GM21528 (cell line): Measurements from ENCODE around the gene BAK1.
"Not testable (repeated sequence)": the region's sequence is repeated elsewhere in the genome, so short reads cannot be mapped to it uniquely, and the experiment has no call there.

Experiments
- ATAC-seq: cut with Tn5 transposase; IDR thresholded peaks from one replicate; pipeline ENCODE4 v1.9.1; 2021; ENCODE audit warnings: mild to moderate bottlenecking, moderate library complexity; ENCODE audit not compliant: unreplicated experiment, low FRiP score

BAK1 gene

DNA sequence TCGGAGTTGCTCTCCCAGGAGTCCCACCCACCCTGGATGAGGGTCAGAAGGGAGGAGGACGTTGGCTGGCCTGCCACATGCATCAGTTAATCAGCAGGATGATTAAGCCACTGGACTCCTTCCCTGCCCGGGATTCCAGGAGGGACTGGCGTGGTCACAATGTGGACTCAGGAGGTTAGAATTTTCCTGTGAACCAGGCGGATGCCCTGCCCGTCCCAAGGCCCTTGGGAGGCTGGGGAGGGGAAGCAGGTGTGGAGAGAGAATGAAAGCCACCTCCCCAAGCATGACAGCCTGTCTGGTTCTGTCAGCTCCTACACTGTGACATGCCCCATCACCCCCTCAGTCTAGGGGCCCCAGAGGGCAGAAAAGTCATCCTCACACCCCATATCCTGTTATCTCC lies 29.5 kb upstream of the BAK1 start:
- no peak for ATAC-seq

DNA sequence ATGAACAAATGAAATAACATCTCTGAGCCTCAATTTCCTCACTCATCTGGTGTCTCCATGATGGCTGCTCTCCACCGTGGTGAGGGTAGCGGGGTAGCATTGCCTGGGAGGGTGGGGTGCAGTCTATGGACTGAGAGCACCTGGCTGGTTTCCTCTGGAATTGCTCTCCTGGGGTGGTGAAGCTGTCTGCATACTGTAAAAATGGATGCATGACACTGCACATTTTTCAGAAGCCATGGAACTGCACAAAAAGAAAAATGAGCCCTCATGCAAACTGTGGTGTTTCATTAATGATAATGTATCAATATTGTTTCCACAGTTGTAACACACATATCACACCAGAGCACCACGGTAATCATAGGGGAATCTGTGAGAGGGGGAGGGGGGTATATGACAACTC lies 28.9 kb upstream of the BAK1 start:
- no peak for ATAC-seq

DNA sequence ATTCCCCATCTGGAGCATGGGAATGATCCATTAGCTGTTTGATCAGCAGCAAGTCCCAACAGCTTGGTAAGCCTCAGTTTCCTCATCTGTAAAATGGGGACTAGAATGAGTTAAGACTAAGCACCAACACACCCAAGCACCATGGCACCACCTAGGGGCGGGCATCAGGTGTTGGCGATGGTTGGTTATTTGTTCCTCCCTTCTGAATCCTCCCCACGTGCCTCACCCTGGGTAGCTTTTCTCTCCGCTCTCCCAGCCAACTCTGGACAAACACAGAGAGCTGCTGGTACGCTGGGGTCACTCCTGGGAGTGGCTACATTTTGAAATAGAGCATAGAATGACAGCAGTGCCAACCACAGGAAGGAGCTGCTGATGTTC lies 27.7 kb upstream of the BAK1 start:
- ATAC-seq, result no peak

DNA sequence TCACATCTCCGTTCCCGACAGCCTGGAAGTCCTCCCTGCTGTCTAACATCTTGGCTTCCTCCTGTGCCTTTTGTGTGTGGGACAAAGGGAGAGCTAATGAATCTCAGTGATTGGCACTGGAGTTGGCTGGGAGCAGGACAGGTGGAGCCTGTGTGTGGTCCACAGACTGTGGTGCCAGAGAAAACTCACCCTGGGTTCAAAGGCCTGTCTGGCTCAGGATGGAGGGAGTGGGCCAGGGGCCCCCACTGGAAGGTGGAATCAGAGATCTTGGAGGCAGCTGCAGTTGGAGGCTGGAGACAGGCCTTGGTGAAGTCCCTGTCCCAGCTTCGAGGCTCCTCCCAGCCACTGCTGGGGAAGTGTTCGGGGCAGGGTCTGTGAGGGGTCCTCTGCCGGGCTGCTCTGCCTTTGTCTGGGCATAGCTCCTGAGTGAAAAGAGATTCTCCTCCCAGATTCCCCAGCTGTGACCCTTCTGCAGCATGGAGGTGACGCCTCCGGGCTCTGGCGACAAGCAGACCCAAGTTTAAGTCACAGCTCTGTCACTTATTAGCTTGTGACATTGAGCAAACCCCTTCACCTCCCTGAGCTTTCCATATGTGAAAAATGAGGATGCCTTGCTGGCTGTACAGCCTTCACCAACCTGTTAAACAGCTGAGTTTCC lies 27.2 kb upstream of the BAK1 start:
- no peak for ATAC-seq

DNA sequence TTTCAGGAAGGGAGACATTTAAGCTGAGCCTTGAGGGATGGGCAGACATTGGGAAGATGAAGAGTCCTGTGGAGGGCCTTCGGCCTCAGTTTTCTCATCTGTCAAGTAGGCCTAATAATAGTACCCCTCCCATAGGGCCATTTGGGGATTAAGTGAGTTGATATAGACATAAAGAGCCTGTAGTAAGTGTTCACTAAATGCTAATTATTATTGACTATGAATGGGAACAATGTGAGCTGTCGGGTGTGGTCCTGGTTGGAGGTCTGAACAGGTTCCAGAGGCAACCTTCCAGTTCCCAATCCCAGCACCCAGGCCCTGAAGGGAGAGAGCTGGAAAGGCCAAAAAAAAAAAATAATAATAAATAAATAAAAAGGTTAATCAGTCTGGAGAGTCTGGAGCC lies 26.6 kb upstream of the BAK1 start:
- no peak for ATAC-seq

DNA sequence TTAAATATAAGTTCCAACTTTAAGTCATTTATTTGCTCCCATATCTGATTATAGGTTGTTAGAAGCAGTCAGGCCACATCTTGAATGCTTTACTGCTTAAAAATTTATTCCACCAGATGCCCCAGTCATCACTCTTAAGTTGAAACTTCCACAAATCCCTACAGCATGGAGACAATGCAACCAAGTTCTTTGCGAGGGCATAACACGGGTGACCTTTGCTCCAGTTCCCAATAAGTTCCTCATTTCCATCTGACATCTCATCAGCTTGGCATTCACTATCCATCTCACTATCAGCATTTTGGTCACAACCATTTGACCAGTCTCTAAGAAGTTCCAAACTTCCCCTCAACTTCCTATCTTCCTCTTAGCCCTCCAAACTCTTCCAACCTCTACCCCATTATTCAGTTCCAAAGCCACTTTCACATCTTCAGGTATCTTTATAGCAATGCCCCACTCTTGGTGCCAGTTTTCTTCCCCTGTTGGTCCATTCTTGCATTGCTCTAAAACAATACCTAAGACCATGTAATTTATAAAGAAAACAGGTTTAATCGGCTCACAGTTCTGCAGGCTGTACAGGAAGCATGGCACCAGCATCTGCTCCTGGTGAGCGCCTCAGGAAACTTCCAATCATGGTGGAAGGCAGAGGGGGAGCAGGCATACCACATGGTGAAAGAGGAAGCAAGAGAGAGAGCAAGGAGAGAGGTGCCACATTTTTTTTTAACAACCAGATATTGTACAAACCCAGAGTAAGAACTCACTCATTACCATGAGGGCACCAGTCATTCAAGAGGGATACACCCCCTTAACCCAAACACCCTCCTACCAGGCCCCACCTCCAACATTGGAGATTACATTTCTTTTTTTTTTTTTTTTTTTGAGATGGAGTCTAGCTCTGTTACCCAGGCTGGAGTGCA lies 25.1 kb upstream of the BAK1 start:
- no peak for ATAC-seq

DNA sequence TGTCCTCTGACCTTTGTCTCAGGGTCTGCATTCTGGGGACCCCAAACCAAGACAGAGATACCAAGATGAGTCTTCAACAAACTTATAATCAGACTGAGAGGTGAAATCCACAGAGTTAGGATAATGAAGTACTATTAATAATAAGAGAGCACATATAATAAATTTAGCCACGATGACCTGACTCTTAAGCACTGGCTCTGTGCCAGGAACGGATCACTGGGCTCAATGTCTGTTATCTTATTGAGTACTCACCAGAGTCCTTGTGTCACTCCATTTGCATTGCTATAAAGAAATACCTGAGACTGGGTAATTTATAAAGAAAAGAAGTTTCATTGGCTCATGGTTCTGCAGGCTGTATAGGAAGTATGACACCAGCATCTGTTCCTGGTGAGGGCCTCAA lies 22.1 kb upstream of the BAK1 start:
- no peak for ATAC-seq

DNA sequence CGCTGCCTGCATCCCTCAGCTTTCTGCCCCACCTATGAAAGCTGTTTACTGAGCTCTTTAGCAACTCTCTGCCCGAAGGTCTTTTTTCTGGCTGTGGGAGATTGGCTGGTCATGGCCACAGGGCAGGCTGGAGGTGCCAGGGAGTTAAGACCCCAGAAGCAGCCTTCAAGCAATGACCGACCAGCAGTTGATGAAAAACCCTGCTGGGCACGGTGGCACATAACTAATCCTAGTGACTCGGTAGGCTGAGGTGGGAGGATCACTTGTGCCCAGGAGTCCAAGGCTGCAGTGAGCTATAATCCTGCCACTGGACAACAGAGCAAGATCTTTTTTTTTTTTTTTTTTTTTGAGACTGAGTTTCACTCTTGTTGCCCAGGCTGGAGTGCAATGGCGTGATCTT lies 20.7 kb upstream of the BAK1 start:
- ATAC-seq, result no peak

DNA sequence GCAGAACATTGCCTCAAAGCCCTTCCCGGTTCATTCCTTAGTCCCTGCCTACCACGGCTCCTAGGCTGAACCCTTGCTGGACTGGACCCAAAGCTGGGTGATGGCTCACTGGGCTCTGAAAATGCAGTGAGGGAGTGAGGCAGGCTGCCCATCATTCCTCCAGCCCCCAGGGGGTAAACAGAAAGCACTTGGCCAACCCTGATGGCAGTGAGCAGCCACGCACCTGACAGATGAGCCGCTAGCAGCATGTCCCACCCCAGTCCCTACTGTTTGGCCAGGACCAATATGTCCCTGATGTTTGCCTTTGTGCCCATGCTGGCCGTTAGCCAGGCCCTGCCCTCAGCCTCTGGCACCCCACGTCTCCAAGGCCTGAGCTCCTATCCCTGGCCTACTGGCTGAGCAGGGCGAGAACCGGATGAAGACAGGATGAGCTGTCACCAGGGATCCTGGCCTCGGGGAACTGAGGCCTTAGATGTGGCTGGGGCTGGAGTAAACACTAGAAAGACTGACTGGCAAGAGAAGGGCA lies 19.4 kb upstream of the BAK1 start:
- ATAC-seq, result no peak

DNA sequence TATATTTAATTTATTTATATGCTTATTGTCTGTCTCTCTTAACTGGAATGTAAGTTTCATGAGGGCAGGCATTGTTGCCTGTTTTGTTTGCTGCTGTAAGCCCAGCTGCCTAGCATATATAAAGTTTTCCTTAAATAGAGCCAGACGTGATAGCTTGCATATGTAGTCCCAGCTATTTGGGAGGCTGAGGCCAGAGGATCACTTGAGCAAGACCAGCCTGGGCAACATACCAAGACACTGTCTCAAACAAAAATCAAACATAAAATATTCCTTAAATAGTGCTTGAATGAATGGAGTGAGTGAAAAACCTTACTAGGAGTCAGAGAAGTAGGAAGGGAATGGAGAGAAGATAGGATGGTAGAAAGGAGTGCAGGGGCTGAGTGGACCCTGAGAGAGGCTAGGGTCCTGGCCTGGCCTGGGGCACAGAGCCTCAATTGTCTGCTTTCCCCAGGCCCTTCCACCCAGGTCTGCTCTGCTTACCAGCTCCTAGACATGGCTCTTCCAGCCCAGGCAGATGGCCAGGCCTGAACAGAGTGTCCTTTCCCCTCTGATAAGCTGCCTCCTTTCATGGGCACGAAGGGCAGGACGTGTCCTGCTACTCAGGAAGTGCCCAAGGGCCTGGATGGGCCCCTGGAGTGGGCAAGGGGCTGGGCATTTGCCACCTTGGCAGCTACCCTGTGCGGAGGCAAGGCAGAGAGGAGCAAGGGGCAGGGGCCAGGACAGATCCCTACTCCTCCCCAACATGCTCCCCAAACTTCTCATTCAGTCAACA lies 17.7 kb upstream of the BAK1 start:
- ATAC-seq, result no peak

DNA sequence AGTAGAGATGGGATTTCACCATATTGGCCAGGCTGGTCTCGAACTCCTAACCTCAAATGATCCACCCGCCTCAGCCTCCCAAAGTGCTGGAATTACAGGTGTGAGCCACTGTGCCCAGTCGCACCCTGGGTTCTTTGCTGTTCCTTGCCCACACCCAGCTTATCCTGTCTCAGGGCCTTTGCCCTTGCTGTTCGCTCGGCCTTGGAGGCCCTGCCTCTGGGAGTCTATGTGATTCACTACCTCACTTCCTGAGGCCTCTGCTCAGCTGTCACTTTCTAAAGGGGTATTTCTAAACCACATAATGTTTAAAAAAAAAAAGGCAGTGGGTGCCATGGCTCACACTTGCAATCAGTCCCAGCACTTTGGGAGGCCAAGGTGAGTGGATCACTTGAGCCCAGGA lies 16.8 kb upstream of the BAK1 start:
- not testable (repeated sequence) for ATAC-seq

DNA sequence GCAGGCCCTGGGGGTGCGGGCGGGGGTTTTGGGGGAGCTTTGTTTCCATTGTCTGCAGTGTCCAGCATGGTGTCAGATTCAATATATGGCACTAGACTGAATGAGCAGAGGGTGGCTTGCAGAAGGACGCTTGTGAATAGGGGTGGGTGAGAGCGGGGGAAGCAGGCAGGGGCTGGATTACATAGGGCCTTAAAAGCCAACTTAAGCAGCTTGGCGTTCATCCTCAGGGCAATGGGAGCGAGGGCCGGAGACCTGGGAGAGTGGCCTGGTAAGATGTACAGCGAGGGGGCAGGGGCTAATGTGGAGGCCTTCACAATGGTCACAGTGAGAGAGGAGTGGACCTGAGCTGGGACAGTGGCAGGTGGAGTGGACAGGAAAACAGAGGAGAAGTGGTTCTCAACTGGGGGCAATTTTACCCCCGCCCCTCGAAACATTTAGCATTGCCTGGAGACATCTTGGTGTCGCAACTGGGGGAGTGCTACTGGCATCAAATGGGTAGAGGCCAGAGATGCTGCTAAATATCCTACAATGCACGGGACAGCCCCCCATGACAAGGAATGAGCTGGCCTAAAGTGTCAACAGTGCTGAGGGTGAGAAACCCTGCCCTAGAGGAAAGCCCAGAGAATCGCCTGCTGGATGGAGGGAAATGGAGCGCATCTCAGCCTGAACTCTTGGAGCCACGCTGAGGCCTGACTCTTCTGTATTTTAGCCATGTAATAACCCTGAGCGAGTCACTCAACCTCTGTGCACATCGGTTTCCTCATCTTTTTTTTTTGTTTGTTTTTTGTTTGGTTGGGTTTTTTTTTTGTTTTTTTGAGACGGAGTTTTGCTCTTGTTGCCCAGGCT lies 15.1 kb upstream of the BAK1 start:
- ATAC-seq, result no peak

DNA sequence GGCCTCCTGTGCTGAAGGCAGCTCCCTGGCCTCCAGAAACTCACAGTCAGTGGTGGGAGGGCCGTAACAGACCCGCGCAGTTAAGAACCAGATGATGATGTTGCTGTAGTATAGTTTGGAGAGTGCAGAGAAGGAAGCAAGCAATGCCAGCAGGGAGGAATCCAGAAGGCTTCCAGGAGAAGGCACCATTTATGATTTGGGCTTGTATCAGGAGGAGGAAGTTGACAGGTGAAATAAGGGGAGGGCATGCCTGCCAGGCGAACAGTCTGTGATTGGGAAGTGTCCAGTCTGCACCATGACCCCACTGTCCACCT lies 13.3 kb upstream of the BAK1 start:
- no peak for ATAC-seq

DNA sequence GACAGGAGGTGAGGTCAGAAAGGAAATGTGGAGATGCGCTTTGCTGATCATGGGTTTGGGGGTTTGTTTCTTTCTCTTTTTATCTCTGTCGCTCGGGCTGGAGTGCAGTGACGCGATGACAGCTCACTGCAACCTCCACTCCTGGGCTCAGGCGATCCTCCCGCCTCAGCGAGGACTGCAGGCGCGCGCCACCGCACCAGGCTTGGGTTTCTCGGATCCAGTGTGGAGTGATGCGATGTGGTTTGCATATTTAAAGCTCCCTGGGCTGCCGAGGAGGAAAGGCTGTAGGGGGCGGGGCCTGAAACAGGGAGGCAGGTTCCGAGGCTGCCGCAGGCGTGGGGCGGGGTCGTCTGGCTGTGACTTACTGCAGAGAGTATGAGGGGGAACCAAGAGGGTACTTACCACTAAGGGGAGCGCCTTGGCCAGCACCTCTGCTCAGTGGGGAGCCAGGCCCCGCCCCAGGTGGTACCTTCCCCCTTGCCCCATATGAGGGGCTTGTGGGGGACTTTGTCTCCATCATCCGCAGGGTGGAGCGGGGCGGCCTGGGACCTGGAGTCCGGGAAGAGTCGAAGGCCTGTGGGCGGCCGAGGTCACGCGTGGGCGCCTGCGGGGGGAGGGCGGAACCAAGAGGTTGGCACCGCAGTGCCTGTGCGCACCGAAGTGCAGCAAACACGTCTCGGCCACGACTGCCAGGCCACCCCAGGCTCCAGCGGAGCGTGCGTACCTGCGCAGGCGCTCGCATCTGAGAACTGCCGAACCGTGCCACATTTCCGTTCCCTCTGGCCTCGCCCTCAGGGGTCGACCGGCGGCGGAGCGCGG lies 12.7 kb upstream of the BAK1 start:
- ATAC-seq, result peak; percentile 53

DNA sequence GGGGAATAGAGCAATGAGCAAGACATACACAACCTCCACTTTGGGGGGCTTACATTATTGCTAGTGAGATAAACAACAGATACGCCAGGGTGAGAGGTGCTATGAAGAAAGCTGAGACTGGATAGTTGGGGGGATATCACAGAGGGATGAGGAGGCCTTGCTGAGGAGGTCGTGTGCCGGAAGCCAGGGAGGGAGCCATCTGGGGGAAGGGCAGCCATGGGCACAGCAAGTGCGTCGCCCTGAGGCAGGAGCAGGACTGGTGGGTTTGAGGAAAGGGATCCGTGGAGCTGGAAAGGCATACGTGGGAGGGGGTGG lies 12.2 kb upstream of the BAK1 start:
- no peak for ATAC-seq

DNA sequence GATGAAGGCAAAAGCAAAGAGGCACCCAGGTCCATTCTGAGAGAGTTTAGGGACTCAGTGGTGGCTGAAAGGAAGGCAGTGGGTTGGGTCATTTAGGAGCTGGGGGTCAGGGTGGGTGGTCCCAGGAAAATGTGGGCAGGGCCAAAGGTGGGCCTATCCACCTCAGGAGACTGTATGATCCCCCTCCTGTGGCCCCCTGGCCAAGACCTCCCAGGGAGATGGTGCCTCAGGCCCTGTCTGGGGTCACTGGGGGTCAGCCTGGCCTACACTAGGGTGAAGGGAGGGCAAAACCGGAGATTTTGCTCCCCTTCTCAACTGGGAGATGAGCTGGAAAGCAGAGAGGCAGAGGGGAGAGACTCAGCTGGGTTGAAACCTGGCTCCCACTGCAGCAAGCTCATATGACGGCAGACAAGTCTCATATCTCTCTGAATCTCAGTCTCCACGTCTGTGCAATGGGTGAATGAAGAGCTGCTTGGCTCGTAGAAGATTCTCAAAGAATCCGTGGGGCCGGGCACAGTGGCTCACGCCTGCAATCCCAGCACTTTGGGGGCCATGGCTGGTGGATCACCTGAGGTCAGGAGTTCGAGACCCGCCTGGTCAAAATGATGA lies 11.5 kb upstream of the BAK1 start:
- ATAC-seq, result no peak

DNA sequence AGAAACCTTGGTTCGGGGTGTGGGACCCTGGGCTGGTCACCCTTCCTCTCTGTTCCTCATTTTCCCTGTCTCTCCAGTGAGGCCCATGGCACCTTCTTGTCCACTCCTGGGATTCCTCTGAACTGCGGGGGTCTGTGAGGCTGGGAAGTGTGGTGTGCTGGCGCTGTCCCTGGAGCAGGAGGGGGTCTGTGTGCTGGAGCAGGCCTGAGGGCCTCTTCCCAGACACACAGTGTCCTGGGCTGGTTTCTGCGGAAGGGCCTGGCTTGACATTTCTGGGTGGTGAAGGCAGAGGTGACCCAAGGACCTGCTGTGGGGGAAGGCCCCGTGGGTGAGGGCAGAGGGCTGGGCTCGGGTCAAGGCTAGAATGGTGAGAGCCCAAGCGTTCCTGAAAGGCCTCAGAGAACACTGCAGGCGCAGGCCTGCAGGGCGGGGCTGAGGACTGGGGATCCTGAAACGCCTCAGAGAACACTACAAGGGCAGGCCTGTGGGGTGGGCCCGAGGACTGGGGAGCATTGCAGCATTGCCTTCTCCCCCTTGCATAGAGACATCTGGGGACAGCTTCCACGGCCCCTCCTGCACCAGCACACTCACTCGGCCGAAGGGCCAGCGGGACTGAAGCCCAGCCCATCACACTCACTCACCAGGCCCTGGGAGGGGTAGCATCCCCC lies 10.6 kb upstream of the BAK1 start:
- no peak for ATAC-seq

DNA sequence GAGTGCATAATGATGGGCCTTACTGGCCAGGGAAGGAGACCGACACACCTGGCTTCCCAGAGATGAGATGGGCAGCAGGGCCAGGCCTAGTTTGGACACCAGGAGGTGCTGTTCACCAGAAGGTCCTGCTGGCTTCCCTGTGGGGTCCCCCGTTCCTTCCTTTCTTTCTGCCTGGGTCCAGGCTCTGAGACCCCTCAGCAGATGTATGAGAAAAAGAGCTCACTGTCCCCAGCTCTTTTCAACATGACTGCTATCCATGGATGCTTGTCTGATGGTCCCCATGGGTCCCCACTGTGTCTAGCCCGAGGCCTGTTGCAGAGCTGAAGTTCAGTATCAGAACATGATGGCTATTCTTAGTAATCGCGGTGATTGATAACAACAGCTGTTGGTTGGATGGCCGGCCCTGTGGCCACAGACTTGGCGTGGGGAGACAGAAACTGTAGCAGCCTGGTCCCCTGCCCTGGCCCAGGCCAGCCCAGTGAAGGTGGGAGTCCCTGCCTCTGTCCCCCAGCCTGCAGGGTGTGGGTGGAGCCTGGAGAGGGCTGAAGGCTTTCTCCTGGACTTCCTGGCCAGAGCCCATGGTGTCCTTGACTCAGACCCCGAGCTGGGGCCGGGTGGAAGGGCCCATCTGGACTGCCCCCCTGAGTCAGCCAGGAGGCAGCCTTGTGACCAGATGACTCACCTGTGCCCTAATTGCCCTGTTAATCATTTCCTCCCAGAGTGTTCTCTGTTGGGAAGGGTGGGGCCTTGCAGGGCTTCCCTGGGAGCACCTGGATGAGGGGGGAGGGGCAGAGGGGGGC lies 9.9 kb upstream of the BAK1 start:
- ATAC-seq, result no peak
